Measurements from ENCODE around the gene RAP2B.

DNA sequence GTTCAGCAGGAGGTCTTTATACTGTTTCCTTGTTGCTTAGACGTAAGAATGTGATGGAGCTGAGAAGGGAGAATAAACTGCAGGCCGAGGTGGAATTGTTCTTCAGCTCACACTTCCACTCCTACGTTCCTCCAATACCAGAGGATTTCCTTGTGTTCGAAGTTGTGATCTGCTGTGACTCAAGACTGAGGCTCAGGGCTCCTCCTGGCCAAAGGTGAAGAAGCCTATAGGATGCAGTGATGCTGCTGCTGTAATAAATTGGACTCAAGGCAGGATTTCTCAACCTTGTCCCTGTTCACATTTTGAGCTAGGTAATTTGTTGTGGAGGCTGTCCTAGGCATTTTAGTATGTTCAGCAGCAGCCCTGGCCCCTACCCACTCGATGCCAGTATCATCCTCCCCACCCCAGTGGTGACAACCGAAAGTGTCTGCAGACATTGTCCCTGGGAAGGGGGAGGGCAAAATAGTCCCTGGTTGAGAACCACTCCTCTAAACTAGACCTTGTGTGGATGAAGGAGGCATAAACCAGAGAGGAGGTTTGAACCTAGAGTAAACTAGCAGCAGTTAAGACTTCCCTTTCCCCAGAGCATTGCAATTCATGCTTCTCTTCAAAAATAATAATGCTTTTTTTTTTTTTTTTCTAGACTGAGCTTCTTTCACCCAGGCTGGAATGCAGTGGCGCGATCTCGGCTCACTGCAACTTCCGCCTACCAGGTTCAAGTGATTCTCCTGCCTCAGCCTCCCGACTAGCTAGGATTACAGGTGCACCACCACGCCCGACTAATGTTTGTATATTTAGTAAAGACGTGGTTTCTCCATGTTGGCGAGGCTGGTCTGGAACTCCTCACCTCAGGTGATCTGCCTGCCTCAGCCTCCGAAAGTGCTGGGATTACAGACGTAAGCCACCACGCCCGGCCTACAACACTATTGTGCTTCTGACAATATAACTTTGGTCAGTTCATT lies 11.1 kb downstream of the RAP2B start:
- TF ChIP-seq POLR2A (IDR thresholded peaks at IDR 0.05; ENCODE audit: low read length): peak; percentile 15
- TF ChIP-seq GATA1 (IDR thresholded peaks at IDR 0.05; ENCODE audit: low read depth, low read length): no peak

Measured in erythroblast (primary cell).